ENCODE measurements around the gene ELMO1. TPM values are rescaled to one million over a fixed set of nuclear protein-coding genes. Genes with fewer than 3 reads are reported as not detected.

Gene ELMO1
- total and polyA plus RNA-seq, 10 of the 15 experiments (the other 5 are each of a cell fraction or from before 2014, with no cell fraction given) = 22.6 to 85.9 (median 56.6) TPM

DNA sequence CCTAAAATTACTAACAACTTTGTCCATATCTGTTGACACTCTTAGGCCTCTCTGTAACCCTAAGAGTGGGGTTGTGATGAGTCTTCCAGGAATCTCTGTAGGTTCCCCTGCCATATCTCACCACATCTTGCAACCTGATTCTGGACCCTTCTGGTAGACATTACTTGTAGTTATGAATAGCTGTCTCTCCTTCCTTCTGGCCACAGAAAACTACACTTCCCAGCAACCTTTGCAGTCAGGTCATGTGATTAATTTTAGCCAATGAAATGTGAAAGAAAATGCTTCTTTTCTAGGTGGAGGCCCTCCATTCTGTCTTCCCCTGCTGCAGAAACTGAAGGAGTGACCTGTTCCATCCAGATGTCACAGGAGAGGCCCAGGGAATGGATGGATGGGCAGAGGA lies 576.8 kb downstream of the ELMO1 start:
- ChIA-PET POLR2A (no interaction called here), CTCF (no interaction called here), SMC1A (ENCODE audit: uncharacterized antibody, unreplicated experiment) (interaction anchor here (0.7 to 1.3 kb wide), 2 partner anchors 11 to 15 kb away, joined by 3 to 4 read pairs; no protein-coding TSS in a partner anchor), RAD21 (ENCODE audit: unreplicated experiment) (no interaction called here)
- in situ Hi-C loops (cut with MboI) (no loop called here), intact Hi-C loops (cut with micrococcal nuclease; ENCODE audit: unreplicated experiment) (no loop called here)
- no peak overlapping the region for H3K4me3 ChIP-seq
- peaks cover 4 to 28% of the 10 kb centered on the region in 2 experiments for H3K36me3 ChIP-seq (ENCODE audit: control insufficient read depth in 2 of 2, insufficient read depth in 2 of 2, low read length in 1 of 2)
- H3K27ac ChIP-seq (ENCODE audit: control insufficient read depth, insufficient read depth) = no peak overlapping the region
- peaks cover 8% of the 10 kb centered on the region; the same call in 1 of the 2 replicates for H3K4me1 ChIP-seq (ENCODE audit: control insufficient read depth, insufficient read depth, low read length)
- H3K4me2 ChIP-seq (ENCODE audit: control insufficient read depth, insufficient read depth) = no peak overlapping the region
- no peak for FAIRE-seq
- no peaks in the 10 kb centered on the region for H3K27me3 ChIP-seq (replicated peaks in 1 of 2; ENCODE audit: control insufficient read depth in 2 of 2, insufficient read depth in 2 of 2, low read length in 1 of 2)
- no TSS peak for BruUV-seq (replicated peaks)
- H4K20me1 ChIP-seq (ENCODE audit: control insufficient read depth, insufficient read depth) = no peaks in the 10 kb centered on the region
- no peak overlapping the region for H2AFZ ChIP-seq (ENCODE audit: control insufficient read depth, low read depth, low read length)
- H3K9ac ChIP-seq (ENCODE audit: control insufficient read depth, insufficient read depth, low read length) = no peak overlapping the region
- H3K79me2 ChIP-seq (ENCODE audit: control insufficient read depth, insufficient read depth, low read length) = no peaks in the 10 kb centered on the region
- ATAC-seq = peak; percentile 69
- TF ChIP-seq TAF1 (IDR thresholded peaks at IDR 0.05; ENCODE audit: borderline replicate concordance, low read depth, low read length) (no peak), SIX5 (IDR thresholded peaks at IDR 0.05; ENCODE audit: low read depth, low read length, severe bottlenecking) (peak; percentile 74), NFYA (IDR thresholded peaks at IDR 0.05; ENCODE audit: borderline replicate concordance, low read depth, low read length) (no peak), USF2 (IDR thresholded peaks at IDR 0.05; ENCODE audit: borderline replicate concordance, low read depth, low read length) (peak; percentile 10; the same call in 1 of the 2 replicates), HCFC1 (IDR thresholded peaks at IDR 0.05; ENCODE audit: low read length) (peak; percentile 68), NFYB (IDR thresholded peaks at IDR 0.05; ENCODE audit: insufficient read depth, low read depth, low read length) (peak; percentile 84), RAD51 (IDR thresholded peaks at IDR 0.05) (peak; percentile 68)
- H3K9me3 ChIP-seq (replicated peaks; ENCODE audit: control insufficient read depth, insufficient read depth, low read length) = no peaks in the 10 kb centered on the region
- no peak for DNase-seq (ENCODE audit: low read depth, low spot score)

- Histone ChIP-seq H3K9me3 (replicated peaks; ENCODE audit: control insufficient read depth, insufficient read depth, low read length) (no peaks in the 10 kb centered on the region), H3K79me2 (ENCODE audit: control insufficient read depth, insufficient read depth, low read length) (no peaks in the 10 kb centered on the region), H3K27me3 (replicated peaks in 1 of 2; ENCODE audit: control insufficient read depth in 2 of 2, insufficient read depth in 2 of 2, low read length in 1 of 2) (no peaks in the 10 kb centered on the region), H3K27ac (ENCODE audit: control insufficient read depth, insufficient read depth) (no peak overlapping the region), H3K36me3 (ENCODE audit: control insufficient read depth in 2 of 2, insufficient read depth in 2 of 2, low read length in 1 of 2) (peaks cover 6 to 27% of the 10 kb centered on the region in 2 experiments), H3K9ac (ENCODE audit: control insufficient read depth, insufficient read depth, low read length) (no peak overlapping the region), H3K4me1 (ENCODE audit: control insufficient read depth, insufficient read depth, low read length) (peaks cover 8% of the 10 kb centered on the region; the same call in 1 of the 2 replicates), H4K20me1 (ENCODE audit: control insufficient read depth, insufficient read depth) (no peaks in the 10 kb centered on the region), H3K4me2 (ENCODE audit: control insufficient read depth, insufficient read depth) (no peak overlapping the region), H2AFZ (ENCODE audit: control insufficient read depth, low read depth, low read length) (no peak overlapping the region), H3K4me3 (no peak overlapping the region)
- ChIA-PET SMC1A (ENCODE audit: uncharacterized antibody, unreplicated experiment) (no interaction called here), CTCF (no interaction called here), RAD21 (ENCODE audit: unreplicated experiment) (no interaction called here), POLR2A (no interaction called here)
- BruUV-seq (replicated peaks) = no TSS peak
- no peak for FAIRE-seq
- no peak for ATAC-seq
- no peak for DNase-seq (ENCODE audit: low read depth, low spot score)
- in situ Hi-C loops (cut with MboI) = no loop called here
- intact Hi-C loops (cut with micrococcal nuclease; ENCODE audit: unreplicated experiment) = no loop called here
- TF ChIP-seq RFX5 (IDR thresholded peaks at IDR 0.05; ENCODE audit: low read depth, low read length) = no peak
- 38% methylated on average over 1 of the region's 1 CpG for whole genome bisulfite sequencing (ENCODE audit: insufficient coverage, insufficient replicate concordance, low lambda C conversion rate, missing lambda C conversion rate)
These were observed 577.3 kb downstream of the ELMO1 start for GRCh38 chr7:36871355-36871738.

Measured in GM12878 (cell line).